HG03175 (cell line): ENCODE measurements around the gene POLR3F.
"Not testable (repeated sequence)": the region's sequence is repeated elsewhere in the genome, so short reads cannot be mapped to it uniquely, and the experiment has no call there.

ENCODE experiments used
- ATAC-seq: cut with Tn5 transposase; IDR thresholded peaks from one replicate; pipeline ENCODE4 v1.9.1; 2021; ENCODE audit warnings: mild to moderate bottlenecking, moderate library complexity; ENCODE audit not compliant: unreplicated experiment

Gene POLR3F

GRCh38 chr20:18504479-18505060, 37.4 kb downstream of the POLR3F start:
- no peak for ATAC-seq

GRCh38 chr20:18506744-18507143, 39.6 kb downstream of the POLR3F start:
- no peak for ATAC-seq

- ATAC-seq = peak; percentile 96
Observed at GRCh38 chr20:18507218-18508191, 40.3 kb downstream of the POLR3F start, which contains the start of gene SEC23B. SEC23B (plus strand) TSS chr20:18507940; CDS start chr20:18510836, 2,896 bp downstream.

- no peak for ATAC-seq
Observed at GRCh38 chr20:18511571-18511970, 44.4 kb downstream of the POLR3F start.

GRCh38 chr20:18513208-18513607, 46.0 kb downstream of the POLR3F start:
- ATAC-seq = no peak

GRCh38 chr20:18514127-18514526, 46.9 kb downstream of the POLR3F start:
- no peak for ATAC-seq

GRCh38 chr20:18515973-18516372, 48.8 kb downstream of the POLR3F start:
- no peak for ATAC-seq

- ATAC-seq = not testable (repeated sequence)
Observed at GRCh38 chr20:18522066-18522465, 54.9 kb downstream of the POLR3F start.

- no peak for ATAC-seq
Observed at GRCh38 chr20:18523066-18523465, 55.9 kb downstream of the POLR3F start.

GRCh38 chr20:18524646-18525045, 57.5 kb downstream of the POLR3F start:
- ATAC-seq = no peak

GRCh38 chr20:18526761-18527160, 59.6 kb downstream of the POLR3F start:
- ATAC-seq = not testable (repeated sequence)

- ATAC-seq = no peak
Observed at GRCh38 chr20:18527339-18527738, 60.1 kb downstream of the POLR3F start.

- no peak for ATAC-seq
Observed at GRCh38 chr20:18527836-18528235, 60.6 kb downstream of the POLR3F start.

- ATAC-seq = no peak
Observed at GRCh38 chr20:18529041-18529440, 61.9 kb downstream of the POLR3F start.

- ATAC-seq = no peak
Observed at GRCh38 chr20:18532626-18533025, 65.4 kb downstream of the POLR3F start.

- no peak for ATAC-seq
Observed at GRCh38 chr20:18533491-18533890, 66.3 kb downstream of the POLR3F start.

- no peak for ATAC-seq
Observed at GRCh38 chr20:18533978-18534644, 66.9 kb downstream of the POLR3F start.
